Mesendoderm (in vitro differentiated cells): ENCODE data around the gene RBM4. TPM values are rescaled to one million over a fixed set of nuclear protein-coding genes. Genes with fewer than 3 reads are reported as not detected.

Experiments used
- DNase-seq: peaks from one replicate; pipeline ENCODE4 v3.0.0; 2013
- H2AK5ac ChIP-seq: 2 replicates; pipeline ENCODE4 v1.6.1; 2013; ENCODE audit warnings: low read length, inconsistent platforms
- H2BK120ac ChIP-seq: 2 replicates; pipeline ENCODE4 v1.6.1; 2013; ENCODE audit warnings: low read depth, mild to moderate bottlenecking, low read length, moderate library complexity, mixed read lengths
- H2BK15ac ChIP-seq: replicated peaks from 2 replicates; pipeline ENCODE4 v1.6.1; 2013; ENCODE audit warnings: low read depth, mild to moderate bottlenecking, moderate library complexity
- H2BK5ac ChIP-seq: 2 replicates; pipeline ENCODE4 v1.6.1; 2013; ENCODE audit warnings: low read length, inconsistent platforms
- H3K18ac ChIP-seq: 2 replicates; pipeline ENCODE4 v1.6.1; 2013; ENCODE audit warnings: mild to moderate bottlenecking, low read length, mixed read lengths
- H3K23ac ChIP-seq: one replicate; pipeline ENCODE4 v1.6.1; 2013; ENCODE audit warnings: low read length
- H3K27ac ChIP-seq: 2 replicates; pipeline ENCODE4 v1.5.1; 2013; ENCODE audit warnings: low read depth, mild to moderate bottlenecking, inconsistent platforms, low read length, moderate library complexity
- H3K27me3 ChIP-seq: 2 replicates; pipeline ENCODE4 v1.6.1; 2013; ENCODE audit warnings: low read length, control low read depth, mild to moderate bottlenecking, inconsistent platforms; ENCODE audit not compliant: insufficient read depth, poor library complexity
- H3K36me3 ChIP-seq: 2 replicates; pipeline ENCODE4 v1.6.1; 2013; ENCODE audit warnings: low read length, inconsistent platforms; ENCODE audit not compliant: control insufficient read depth, insufficient read depth
- H3K4ac ChIP-seq: one replicate; pipeline ENCODE4 v1.6.1; 2013; ENCODE audit warnings: low read depth, mild to moderate bottlenecking, low read length, moderate library complexity
- H3K4me1 ChIP-seq: 2 replicates; pipeline ENCODE4 v1.6.1; 2013; ENCODE audit warnings: low read depth, low read length, inconsistent platforms; ENCODE audit not compliant: control insufficient read depth
- H3K4me2 ChIP-seq: 2 replicates; pipeline ENCODE4 v1.6.1; 2013; ENCODE audit warnings: low read length
- H3K4me3 ChIP-seq: 2 replicates; pipeline ENCODE4 v1.5.1; 2013; ENCODE audit warnings: mild to moderate bottlenecking, low read length
- H3K56ac ChIP-seq: one replicate; pipeline ENCODE4 v1.6.1; 2013; ENCODE audit warnings: low read length
- H3K79me1 ChIP-seq: 2 replicates; pipeline ENCODE4 v1.6.1; 2013; ENCODE audit warnings: low read length, inconsistent platforms
- H3K79me2 ChIP-seq: 2 replicates; pipeline ENCODE4 v1.6.1; 2013; ENCODE audit warnings: mild to moderate bottlenecking, low read length; ENCODE audit not compliant: control insufficient read depth, insufficient read depth
- H3K9ac ChIP-seq: 2 replicates; pipeline ENCODE4 v1.6.1; 2013; ENCODE audit warnings: low read length, inconsistent platforms
- H4K5ac ChIP-seq: one replicate; pipeline ENCODE4 v1.6.1; 2013; ENCODE audit warnings: low read length
- H4K8ac ChIP-seq: one replicate; pipeline ENCODE4 v1.6.1; 2013; ENCODE audit warnings: low read depth, mild to moderate bottlenecking, control low read depth, low read length, moderate library complexity
- WGBS: extraction: QIAGEN DNeasy Blood & Tissue Kit; methylation state at CpG from one replicate; pipeline ENCODE4 v1.1.7; 2013; ENCODE audit warnings: low lambda C conversion rate, missing lambda C conversion rate; ENCODE audit not compliant: insufficient coverage; ENCODE audit errors: extremely low coverage; 5-methylcytosine and 5-hydroxymethylcytosine counted together
- small RNA-seq: library from polyadenylated mRNA; stranded (forward); fragments of <200 nt; extraction: miRNeasy Mini kit (QIAGEN cat#:217004); gene quantifications from one replicate; pipeline ENCODE3, GENCODE V24; 2013; ENCODE audit not compliant: insufficient read depth

The RBM4 gene

DNA sequence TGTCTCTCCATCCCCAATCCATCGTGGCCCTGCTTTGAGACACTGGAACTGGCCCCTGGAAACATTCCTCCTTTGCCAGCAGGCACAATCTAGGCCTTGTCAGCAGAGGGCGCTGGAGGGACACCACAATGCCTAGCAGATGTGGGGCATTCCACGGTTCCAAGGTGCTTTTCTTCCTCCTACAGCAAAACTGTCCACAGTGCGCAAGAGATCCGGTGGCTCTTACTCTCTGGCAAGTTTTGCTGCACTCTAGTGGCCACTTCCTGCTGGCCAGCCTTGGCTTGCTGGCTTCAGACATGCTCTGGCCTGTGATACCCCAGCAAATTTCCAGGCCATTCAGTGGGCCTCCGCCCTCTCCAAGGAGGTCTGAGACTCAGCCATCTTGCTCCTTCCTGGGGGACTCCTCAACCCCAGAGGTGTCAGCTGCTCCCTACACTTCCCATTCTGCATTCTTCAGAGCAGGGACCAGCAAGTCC, 56.3 kb downstream of the RBM4 start:
- Histone ChIP-seq H4K5ac (no peak overlapping the region), H3K4me3 (no peak overlapping the region), H3K27ac (no peak overlapping the region), H3K4me1 (no peaks in the 10 kb centered on the region), H2BK120ac (no peak overlapping the region), H4K8ac (no peak overlapping the region), H2AK5ac (no peak overlapping the region), H3K56ac (no peak overlapping the region), H3K4ac (no peak overlapping the region), H3K36me3 (peaks cover 2% of the 10 kb centered on the region), H3K23ac (no peak overlapping the region), H3K4me2 (no peak overlapping the region), H3K27me3 (no peaks in the 10 kb centered on the region), H2BK15ac (no peak overlapping the region), H3K18ac (no peak overlapping the region), H3K79me1 (no peaks in the 10 kb centered on the region), H2BK5ac (no peak overlapping the region), H3K9ac (no peak overlapping the region), H3K79me2 (no peaks in the 10 kb centered on the region)
- no CpG with 5 or more reads among the region's 6 CpGs for WGBS
- peak; percentile 99 for DNase-seq

Small RNA genes lying within 50 kb of the gene (small RNA-seq; reads per million reads assigned to genes)
- not detected for gene RNU4-39P
